Karpas-422 (cell line): ENCODE results near the gene MYL7. TPM values are rescaled to one million over a fixed set of nuclear protein-coding genes. Genes with fewer than 3 reads are reported as not detected.

Source experiments
- DNase-seq: peaks from one replicate; pipeline ENCODE4 v3.0.0-alpha.2; 2015
- H2AFZ ChIP-seq: fragments of 200-600 bp; sonication (generic); 2 replicates; pipeline ENCODE4 v1.6.1; 2014; ENCODE audit warnings: antibody characterized with exemption, low read length, mixed read lengths
- H3K27ac ChIP-seq: fragments of 200-600 bp; sonication (generic); 2 replicates; pipeline ENCODE4 v1.5.1; 2014; ENCODE audit warnings: mild to moderate bottlenecking, low read length, moderate library complexity
- H3K27me3 ChIP-seq: fragments of 200-600 bp; sonication (generic); 2 replicates; pipeline ENCODE4 v1.6.1; 2014; ENCODE audit warnings: low read length, mixed read lengths
- H3K36me3 ChIP-seq: fragments of 200-600 bp; sonication (generic); 2 replicates; pipeline ENCODE4 v1.6.1; 2014; ENCODE audit warnings: low read length, mixed read lengths; ENCODE audit not compliant: insufficient read depth
- H3K4me1 ChIP-seq: fragments of 200-600 bp; sonication (generic); 2 replicates; pipeline ENCODE4 v1.6.1; 2014; ENCODE audit warnings: mild to moderate bottlenecking, low read length, mixed read lengths
- H3K4me2 ChIP-seq: fragments of 200-600 bp; sonication (generic); 2 replicates; pipeline ENCODE4 v1.6.1; 2014; ENCODE audit warnings: low read length, low read depth, mild to moderate bottlenecking; ENCODE audit not compliant: poor library complexity, severe bottlenecking
- H3K4me3 ChIP-seq: fragments of 200-600 bp; sonication (generic); 2 replicates; pipeline ENCODE4 v1.5.1; 2014; ENCODE audit warnings: mild to moderate bottlenecking, antibody characterized with exemption, low read length, mixed read lengths
- H3K79me2 ChIP-seq: fragments of 200-600 bp; sonication (generic); 2 replicates; pipeline ENCODE4 v1.6.1; 2014; ENCODE audit warnings: mild to moderate bottlenecking, low read length, mixed read lengths
- H3K9ac ChIP-seq: fragments of 200-600 bp; sonication (generic); 2 replicates; pipeline ENCODE4 v1.6.0; 2014; ENCODE audit warnings: low read length
- H3K9me2 ChIP-seq: fragments of 200-600 bp; sonication (generic), shearing (Covaris generic); replicated peaks from 2 replicates; pipeline ENCODE4 v1.6.0; 2014; ENCODE audit warnings: mild to moderate bottlenecking, low read length, moderate library complexity; ENCODE audit not compliant: insufficient read depth
- H3K9me3 ChIP-seq: fragments of 300-700, 200-600 bp; sonication (generic); 2 replicates; pipeline ENCODE4 v1.6.1; 2014; ENCODE audit warnings: low read length, mixed read lengths
- H4K20me1 ChIP-seq: fragments of 200-600 bp; sonication (generic); 2 replicates; pipeline ENCODE4 v1.6.1; 2014; ENCODE audit warnings: mild to moderate bottlenecking, antibody characterized with exemption, low read length, low read depth; ENCODE audit not compliant: insufficient read depth
- total RNA-seq: library from RNA; depleted of rRNA; stranded (reverse); fragments of >200 nt; shearing (Covaris generic); gene quantifications from 2 replicates; pipeline ENCODE4 v1.2.3, GENCODE V29; 2014; ENCODE audit warnings: low replicate concordance

MYL7 gene
- total RNA-seq, 1 experiment from 2014 or later = not detected

DNA sequence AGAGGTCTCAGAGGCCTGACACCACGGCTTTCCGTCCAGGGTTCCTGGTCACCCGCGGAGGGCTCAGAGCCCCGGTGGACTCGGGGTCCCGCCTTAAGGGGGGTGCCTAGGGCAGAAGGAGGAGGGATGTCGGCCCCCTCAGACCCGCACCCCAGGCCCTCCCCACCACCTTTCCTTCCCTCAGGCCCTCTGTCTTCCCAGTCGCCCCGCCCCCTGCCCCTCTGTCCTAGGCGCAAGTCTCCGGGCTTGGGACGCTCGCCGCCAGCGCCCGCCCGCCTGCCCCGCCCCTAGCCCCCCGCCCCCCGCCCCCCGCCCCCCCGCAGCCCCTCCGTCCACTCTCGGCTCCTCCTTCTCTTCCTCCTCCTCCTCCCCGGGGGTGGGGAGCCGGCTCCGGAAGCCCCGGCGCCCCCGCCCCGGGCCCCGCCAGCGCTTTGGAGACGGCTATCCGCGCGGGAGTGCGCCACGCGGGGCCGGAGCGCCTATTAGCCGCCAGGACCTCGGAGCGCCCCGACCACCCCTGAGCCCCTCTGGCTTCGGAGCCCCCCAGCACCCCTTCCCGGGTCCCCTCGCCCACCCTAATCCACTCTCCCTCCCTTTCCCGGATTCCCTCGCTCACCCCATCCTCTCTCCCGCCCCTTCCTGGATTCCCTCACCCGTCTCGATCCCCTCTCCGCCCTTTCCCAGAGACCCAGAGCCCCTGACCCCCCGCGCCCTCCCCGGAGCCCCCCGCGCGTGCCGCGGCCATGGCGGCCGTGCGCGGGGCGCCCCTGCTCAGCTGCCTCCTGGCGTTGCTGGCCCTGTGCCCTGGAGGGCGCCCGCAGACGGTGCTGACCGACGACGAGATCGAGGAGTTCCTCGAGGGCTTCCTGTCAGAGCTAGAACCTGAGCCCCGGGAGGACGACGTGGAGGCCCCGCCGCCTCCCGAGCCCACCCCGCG, 36.9 kb downstream of the MYL7 start, which contains the start of gene AEBP1:
TSS of gene AEBP1 (plus strand) at position 423 of the 937 bp plus-strand sequence. CDS start at position 744, 321 bp downstream.
- Histone ChIP-seq H3K79me2 (no peaks in the 10 kb centered on the region), H3K4me3 (no peak within 1 kb of the TSS), H3K27ac (no peak within 1 kb of the TSS), H2AFZ (no peak within 1 kb of the TSS), H3K4me2 (no peak within 1 kb of the TSS), H3K9me3 (no peaks in the 10 kb centered on the region), H3K9ac (no peak within 1 kb of the TSS), H3K4me1 (peaks cover 23% of the 10 kb centered on the region), H3K36me3 (no peaks in the 10 kb centered on the region), H4K20me1 (no peaks in the 10 kb centered on the region), H3K9me2 (no peaks in the 10 kb centered on the region), H3K27me3 (no peaks in the 10 kb centered on the region)
- DNase-seq = no peak

DNA sequence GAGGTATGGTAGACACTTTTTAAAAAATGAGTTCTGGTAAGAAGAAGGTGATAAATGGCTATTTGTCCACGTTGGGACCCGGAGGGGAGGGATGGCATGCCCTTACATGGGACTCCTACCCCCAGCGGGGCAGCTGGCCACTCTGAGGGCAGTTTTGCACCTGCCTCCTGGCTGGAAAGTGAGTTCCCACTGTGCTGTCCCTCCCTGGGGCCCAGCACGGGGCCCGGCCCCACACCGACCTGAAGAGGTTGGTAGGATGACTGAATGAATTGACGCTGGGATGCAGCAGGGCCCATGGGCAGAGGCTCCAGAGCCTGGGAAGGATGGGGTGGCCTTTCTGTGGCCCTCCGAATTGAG, 37.6 kb downstream of the MYL7 start:
- Histone ChIP-seq H4K20me1 (no peaks in the 10 kb centered on the region), H3K9ac (no peak overlapping the region), H3K27ac (no peak overlapping the region), H2AFZ (no peak overlapping the region), H3K27me3 (no peaks in the 10 kb centered on the region), H3K36me3 (no peaks in the 10 kb centered on the region), H3K79me2 (no peaks in the 10 kb centered on the region), H3K4me1 (peaks cover 24% of the 10 kb centered on the region), H3K9me2 (no peaks in the 10 kb centered on the region), H3K4me3 (no peak overlapping the region), H3K4me2 (no peak overlapping the region), H3K9me3 (no peaks in the 10 kb centered on the region)
- no peak for DNase-seq

DNA sequence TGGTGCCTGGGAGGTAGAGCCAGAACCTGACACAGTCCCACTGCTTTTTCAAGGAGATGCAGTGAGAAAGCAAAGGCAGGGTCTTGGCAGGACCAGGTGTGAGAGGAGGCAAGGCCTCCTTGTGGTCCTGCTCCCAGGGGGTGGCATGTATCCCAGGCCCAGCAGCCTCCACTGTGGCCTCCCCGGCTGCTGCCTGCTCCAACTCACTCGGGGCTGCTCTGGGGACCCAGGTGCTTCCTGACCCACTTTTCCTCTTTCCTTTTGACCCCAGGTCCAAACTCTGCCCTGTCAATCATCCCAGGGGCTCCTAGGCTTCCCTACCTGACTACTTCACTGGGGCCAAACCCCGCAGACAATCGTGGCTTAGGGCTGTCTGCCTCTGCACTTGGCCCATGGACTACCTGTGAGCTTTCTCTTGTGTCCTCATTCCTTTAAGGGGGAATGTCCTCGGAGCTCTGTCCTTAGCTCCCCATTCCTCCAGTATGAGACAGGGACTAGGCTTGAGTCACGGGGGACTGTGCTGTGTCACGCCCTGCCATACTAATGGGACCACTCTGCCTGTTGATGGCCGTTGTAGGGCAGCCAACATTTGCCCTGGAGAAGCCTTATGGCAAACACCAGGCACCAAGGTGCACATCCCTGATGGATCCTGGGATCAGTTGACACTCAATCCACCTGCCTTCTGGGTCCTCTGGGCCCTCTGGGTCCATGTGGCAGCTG, 38.1 kb downstream of the MYL7 start:
- Histone ChIP-seq H3K27me3 (no peaks in the 10 kb centered on the region), H3K4me1 (peaks cover 29% of the 10 kb centered on the region), H3K27ac (no peak overlapping the region), H3K4me2 (no peak overlapping the region), H2AFZ (no peak overlapping the region), H3K36me3 (no peaks in the 10 kb centered on the region), H4K20me1 (no peaks in the 10 kb centered on the region), H3K9ac (no peak overlapping the region), H3K9me2 (no peaks in the 10 kb centered on the region), H3K79me2 (no peaks in the 10 kb centered on the region), H3K9me3 (no peaks in the 10 kb centered on the region), H3K4me3 (no peak overlapping the region)
- no peak for DNase-seq

DNA sequence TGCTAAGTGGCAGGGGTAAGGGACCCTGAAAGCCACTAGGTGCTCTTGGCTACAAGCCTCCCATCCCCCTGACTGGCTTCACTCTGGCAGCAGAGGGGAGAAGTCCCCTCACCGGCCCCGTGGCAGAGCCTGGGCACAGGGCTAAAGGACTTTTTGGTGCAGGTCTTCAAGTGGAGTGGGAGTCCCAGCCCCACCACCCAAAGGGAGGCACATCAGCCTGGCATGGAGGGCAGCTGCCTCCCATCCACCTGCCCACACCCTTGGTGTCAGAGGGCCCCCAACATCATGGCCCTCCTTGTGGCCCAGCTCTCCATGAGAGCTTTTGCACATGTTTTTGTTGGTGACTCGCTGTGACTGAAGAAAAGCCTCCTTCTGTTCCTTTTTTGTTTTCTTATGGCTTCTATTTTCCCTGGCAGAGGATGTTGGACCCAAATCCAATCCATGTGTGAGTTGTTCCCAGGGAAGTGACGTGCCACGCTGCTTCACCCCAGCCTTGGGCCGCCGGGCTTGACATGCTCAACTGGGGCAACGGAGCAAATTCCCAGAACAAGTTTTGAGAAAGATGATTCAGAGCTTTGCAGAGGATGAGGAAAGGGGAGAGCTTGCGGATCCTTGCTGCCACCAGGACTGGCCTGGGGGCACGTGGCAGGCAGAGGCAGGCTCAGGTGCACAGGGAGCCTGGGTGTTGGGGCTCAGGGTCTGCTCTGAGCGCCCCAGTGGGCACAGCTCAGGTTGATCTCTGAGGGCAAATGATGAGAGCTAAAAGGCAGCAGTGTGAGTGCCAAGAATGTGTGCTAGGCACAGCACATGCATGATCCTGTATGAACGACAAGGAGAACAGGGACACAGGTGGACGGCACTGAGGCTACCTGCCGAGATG, 38.9 kb downstream of the MYL7 start:
- Histone ChIP-seq H3K27ac (no peak overlapping the region), H3K27me3 (no peaks in the 10 kb centered on the region), H3K9ac (no peak overlapping the region), H4K20me1 (no peaks in the 10 kb centered on the region), H3K4me3 (no peak overlapping the region), H3K4me1 (peaks cover 37% of the 10 kb centered on the region), H3K9me2 (no peaks in the 10 kb centered on the region), H3K4me2 (no peak overlapping the region), H3K79me2 (no peaks in the 10 kb centered on the region), H3K36me3 (no peaks in the 10 kb centered on the region), H3K9me3 (no peaks in the 10 kb centered on the region), H2AFZ (no peak overlapping the region)
- no peak for DNase-seq

DNA sequence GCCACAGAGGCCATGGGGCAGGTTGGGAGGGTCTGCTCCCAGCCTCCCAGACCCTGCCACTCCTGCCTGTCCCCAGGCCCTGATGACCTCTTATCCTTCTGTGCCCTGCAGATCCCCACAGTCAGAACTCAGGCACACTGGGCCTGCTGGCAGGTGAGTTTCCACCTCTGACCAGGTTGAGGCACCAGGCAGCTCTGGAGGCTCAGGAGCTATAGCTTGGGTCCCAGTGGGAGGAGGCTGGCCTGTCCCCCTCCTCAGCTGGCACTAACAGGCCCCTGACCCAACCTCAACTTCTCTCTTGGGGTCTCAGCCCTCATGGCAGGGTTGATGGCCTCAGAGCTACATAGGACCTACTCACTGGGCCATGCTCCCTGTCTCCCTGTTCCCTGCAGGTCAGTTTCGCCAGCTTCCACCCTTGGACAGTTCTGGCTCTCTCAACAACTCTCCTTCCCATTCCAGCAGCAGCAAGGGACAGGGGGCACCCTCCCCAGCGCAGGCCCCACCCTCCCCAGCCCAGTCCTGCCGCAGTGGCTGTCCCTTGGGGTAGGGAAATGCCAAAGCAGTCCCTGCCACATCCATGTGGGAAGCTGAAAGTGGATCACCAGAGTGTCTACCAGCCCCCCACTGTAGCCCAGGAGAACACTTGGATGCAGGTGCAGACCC, 39.7 kb downstream of the MYL7 start:
- Histone ChIP-seq H3K4me3 (no peak overlapping the region), H2AFZ (peak overlapping the region; percentile 79; the same call in 1 of the 2 replicates), H3K9me2 (no peaks in the 10 kb centered on the region), H3K27ac (peak overlapping the region; percentile 53; the same call in 1 of the 2 replicates), H4K20me1 (no peaks in the 10 kb centered on the region), H3K9me3 (no peaks in the 10 kb centered on the region), H3K4me1 (peaks cover 45% of the 10 kb centered on the region), H3K9ac (peak overlapping the region; percentile 15), H3K4me2 (peak overlapping the region; percentile 35), H3K36me3 (no peaks in the 10 kb centered on the region), H3K27me3 (no peaks in the 10 kb centered on the region), H3K79me2 (no peaks in the 10 kb centered on the region)
- DNase-seq = no peak

DNA sequence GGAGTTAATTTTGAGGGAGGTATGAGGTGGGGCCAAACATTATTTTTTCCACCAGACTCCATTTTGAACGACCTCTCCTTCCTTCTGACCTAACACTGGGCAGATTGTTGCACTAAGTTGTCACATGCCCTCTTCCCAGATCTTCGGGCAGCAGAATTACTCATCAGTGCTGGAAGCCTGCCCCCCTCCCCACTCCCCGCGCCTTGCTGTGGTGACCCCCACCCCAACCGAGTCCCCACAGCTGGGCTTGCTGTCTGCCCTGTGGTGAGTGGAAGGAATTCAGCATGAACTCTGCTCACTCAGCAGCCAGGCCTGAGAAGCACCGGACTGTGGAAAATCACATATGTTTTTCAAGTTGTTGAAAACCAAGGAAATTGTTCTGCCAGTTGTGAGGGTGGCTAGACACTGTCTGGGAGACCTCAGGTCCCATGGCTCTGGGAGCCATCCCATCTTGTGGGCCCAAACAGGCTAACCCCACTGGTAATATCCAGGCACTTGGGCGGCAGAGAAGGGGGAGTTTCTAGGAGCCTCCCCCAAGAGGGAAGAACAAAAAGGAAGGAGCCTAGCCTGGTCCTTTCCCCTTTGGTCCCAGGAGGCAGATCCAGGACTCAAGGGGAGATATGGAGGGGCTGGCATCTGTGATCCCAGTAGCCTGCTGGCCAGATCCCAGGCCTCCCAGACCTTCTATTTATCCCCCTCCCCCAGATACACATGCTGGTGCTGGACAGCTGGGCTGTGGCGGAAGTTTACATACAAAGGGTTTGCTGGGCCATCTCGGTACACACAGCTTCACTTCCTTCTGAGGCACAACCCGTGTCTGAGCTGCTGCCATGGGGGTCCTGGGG, 40.5 kb downstream of the MYL7 start:
- Histone ChIP-seq H3K9me2 (no peaks in the 10 kb centered on the region), H3K27me3 (no peaks in the 10 kb centered on the region), H3K9me3 (no peaks in the 10 kb centered on the region), H3K27ac (peak overlapping the region; percentile 53; the same call in 1 of the 2 replicates), H4K20me1 (no peaks in the 10 kb centered on the region), H2AFZ (peak overlapping the region; percentile 79; the same call in 1 of the 2 replicates), H3K4me1 (peaks cover 51% of the 10 kb centered on the region), H3K36me3 (no peaks in the 10 kb centered on the region), H3K4me2 (peak overlapping the region; percentile 35), H3K79me2 (no peaks in the 10 kb centered on the region), H3K9ac (peak overlapping the region; percentile 15), H3K4me3 (no peak overlapping the region)
- no peak for DNase-seq

DNA sequence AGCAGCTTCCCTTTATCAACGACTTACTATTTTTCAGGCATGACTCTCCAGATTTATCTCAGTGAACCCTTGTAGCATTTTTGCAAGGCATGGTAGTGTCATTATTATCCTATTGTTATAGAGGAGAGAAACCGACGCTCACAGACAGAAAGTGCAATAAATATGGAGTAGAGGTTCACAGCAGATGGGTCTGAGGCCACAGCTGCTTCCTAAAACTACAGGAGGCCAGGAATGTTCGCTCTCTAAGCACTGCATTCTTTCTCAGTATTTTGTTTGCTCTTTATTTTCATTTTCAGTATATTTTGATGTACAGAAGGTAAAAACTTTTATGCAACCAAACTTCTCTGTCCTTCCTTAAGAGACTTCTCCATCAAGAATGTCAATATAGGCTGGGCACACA, 41.5 kb downstream of the MYL7 start:
- no peaks in the 10 kb centered on the region for H3K79me2 ChIP-seq
- H3K9me3 ChIP-seq = no peaks in the 10 kb centered on the region
- peaks cover 57% of the 10 kb centered on the region for H3K4me1 ChIP-seq
- no peak overlapping the region for H3K9ac ChIP-seq
- H4K20me1 ChIP-seq = no peaks in the 10 kb centered on the region
- no peaks in the 10 kb centered on the region for H3K9me2 ChIP-seq
- H3K27ac ChIP-seq = peak overlapping the region; percentile 54; the same call in 1 of the 2 replicates
- H3K4me3 ChIP-seq = no peak overlapping the region
- no peaks in the 10 kb centered on the region for H3K27me3 ChIP-seq
- H3K36me3 ChIP-seq = no peaks in the 10 kb centered on the region
- H2AFZ ChIP-seq = no peak overlapping the region
- DNase-seq = no peak
- no peak overlapping the region for H3K4me2 ChIP-seq
